Common myeloid progenitor, CD34-positive (primary cell): Measurements from ENCODE around the gene KATNBL1.
A peak's percentile ranks its signal among the peaks of the same experiment; 100 is the strongest.

Experiments used
- CTCF ChIA-PET: fragments of 350-600 bp; sonication (Branson Sonifier 250); formaldehyde crosslinking; loops from one replicate; lab custom pipeline; 2021; ENCODE audit warnings: antibody characterized with exemption; lab: Charles Lee
- POLR2A ChIA-PET: fragments of 350-600 bp; sonication (Branson Sonifier 250); formaldehyde crosslinking; loops from one replicate; lab custom pipeline; 2021; ENCODE audit warnings: antibody characterized with exemption; lab: Charles Lee
- DNase-seq, 3 donors: peaks; one replicate each; pipeline versions ENCODE4 v3.0.0 to v3.0.0-alpha.2; 2013
- H3K27ac ChIP-seq, 2 experiments: 1 replicate in 1 of 2; 2 replicates in 1 of 2; pipeline ENCODE4 v1.7.0; 2013; ENCODE audit warnings: inconsistent platforms in 2 of 2, low read length in 2 of 2, mild to moderate bottlenecking in 2 of 2, low read depth in 1 of 2, moderate library complexity in 1 of 2; ENCODE audit not compliant: severe bottlenecking in 2 of 2, insufficient read depth in 1 of 2, poor library complexity in 1 of 2
- H3K27me3 ChIP-seq, 5 experiments: replicated peaks in 2 of 5; 1 replicate in 3 of 5; 2 replicates in 2 of 5; pipeline versions ENCODE4 v1.6.1 to v1.7.0; 2013; ENCODE audit warnings: low read length in 4 of 5, mild to moderate bottlenecking in 2 of 5, moderate library complexity in 2 of 5, inconsistent platforms in 1 of 5; ENCODE audit not compliant: insufficient read depth in 5 of 5, control insufficient read depth in 4 of 5
- H3K36me3 ChIP-seq, 4 experiments: 1 replicate in 2 of 4; 2 replicates in 2 of 4; pipeline versions ENCODE4 v1.6.1 to v1.7.0; 2013; ENCODE audit warnings: low read length in 3 of 4, control low read depth in 1 of 4, mild to moderate bottlenecking in 1 of 4; ENCODE audit not compliant: control insufficient read depth in 4 of 4, insufficient read depth in 4 of 4
- H3K4me1 ChIP-seq, 4 experiments: 1 replicate in 3 of 4; 2 replicates in 1 of 4; pipeline versions ENCODE4 v1.6.1 to v1.7.1; 2013; ENCODE audit warnings: low read length in 3 of 4, mild to moderate bottlenecking in 3 of 4, control low read depth in 1 of 4, inconsistent platforms in 1 of 4, moderate library complexity in 1 of 4; ENCODE audit not compliant: control insufficient read depth in 4 of 4, insufficient read depth in 4 of 4; ENCODE audit errors: control extremely low read depth in 1 of 4
- H3K4me3 ChIP-seq, 7 experiments: 1 replicate in 4 of 7; 2 replicates in 3 of 7; pipeline versions ENCODE4 v1.5.1 to v1.7.0; 2013; ENCODE audit warnings: mild to moderate bottlenecking in 7 of 7, low read length in 6 of 7, moderate library complexity in 6 of 7, inconsistent platforms in 2 of 7, low read depth in 2 of 7, control low read depth in 1 of 7; ENCODE audit not compliant: insufficient read depth in 4 of 7, control insufficient read depth in 1 of 7; ENCODE audit errors: extremely low read depth in 1 of 7
- H3K9me3 ChIP-seq, 5 experiments: 1 replicate in 4 of 5; 2 replicates in 1 of 5; pipeline versions ENCODE4 v1.6.1 to v1.7.1; 2013; ENCODE audit warnings: low read length in 4 of 5, mild to moderate bottlenecking in 2 of 5, inconsistent platforms in 1 of 5, low read depth in 1 of 5, moderate library complexity in 1 of 5; ENCODE audit not compliant: control insufficient read depth in 4 of 5, insufficient read depth in 2 of 5; ENCODE audit errors: control extremely low read depth in 1 of 5
- WGBS: methylation state at CpG from one replicate; pipeline ENCODE4 v1.1.5; 2013; ENCODE audit not compliant: insufficient coverage; 5-methylcytosine and 5-hydroxymethylcytosine counted together

The KATNBL1 gene

DNA sequence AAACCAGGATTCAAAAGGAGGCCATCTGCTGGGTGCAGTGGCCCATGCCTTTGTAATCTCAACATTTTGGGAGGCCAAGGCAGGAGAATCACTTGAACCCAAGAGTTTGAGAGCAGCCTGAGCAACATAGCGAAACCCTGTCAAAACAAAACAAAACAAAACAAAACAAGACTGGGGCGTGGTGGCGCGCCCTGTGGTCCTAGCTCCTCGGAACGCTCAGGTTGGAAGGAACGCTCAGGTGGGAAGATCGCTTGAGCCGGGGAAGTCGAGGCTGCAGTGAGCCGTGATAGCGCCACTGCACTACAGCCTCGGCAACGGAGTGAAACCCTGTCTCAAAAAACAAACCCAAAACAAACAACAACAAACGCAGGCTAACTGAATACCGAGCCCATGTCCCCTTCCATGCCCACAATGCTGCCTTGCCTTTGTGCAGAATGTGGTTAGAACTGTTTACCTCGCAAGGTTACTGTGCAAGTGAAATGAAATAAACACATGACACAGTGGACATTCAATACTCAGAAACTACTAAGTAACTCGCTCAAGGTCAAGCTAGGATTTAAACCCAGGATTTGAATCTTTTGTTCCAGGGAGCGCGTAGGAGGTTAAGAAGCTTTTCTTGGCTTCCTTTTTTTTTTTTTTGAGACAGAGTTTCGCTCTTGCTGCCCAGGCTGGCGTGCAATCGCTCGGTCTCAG, 14.2 kb upstream of the KATNBL1 start:
- no peaks in the 10 kb centered on the region for H3K27me3 ChIP-seq
- H3K36me3 ChIP-seq = peaks cover 3 to 13% (median 11%) of the 10 kb centered on the region in 4 experiments
- peak overlapping the region; percentile 83 to 92 for H3K27ac ChIP-seq
- ChIA-PET CTCF (interaction anchor here (0.6 to 2.0 kb wide), 5 partner anchors 9 to 1023 kb away, joined by 3 to 5 read pairs (median 4); no protein-coding TSS in a partner anchor), POLR2A (interaction anchor here (0.6 kb wide), 1 partner anchor 105 kb away, joined by 4 read pairs; no protein-coding TSS in a partner anchor)
- H3K4me3 ChIP-seq = peak overlapping the region; percentile 65 to 99 (median 86)
- peak in 2 of 3 donors; percentile 22 to 35 for DNase-seq
- 29% methylated on average over 16 of the region's 24 CpGs for WGBS
- H3K9me3 ChIP-seq = no peaks in the 10 kb centered on the region
- peaks cover 7 to 17% (median 14%) of the 10 kb centered on the region in 4 experiments for H3K4me1 ChIP-seq

- CTCF ChIA-PET = interaction anchor here (0.8 kb wide), 1 partner anchor 8 kb away, joined by 3 read pairs; the partner anchor contains the start of gene KATNBL1
- no peak for DNase-seq
Measured at GRCh38 chr15:34217587-34218225, 7.8 kb upstream of the KATNBL1 start.

DNA sequence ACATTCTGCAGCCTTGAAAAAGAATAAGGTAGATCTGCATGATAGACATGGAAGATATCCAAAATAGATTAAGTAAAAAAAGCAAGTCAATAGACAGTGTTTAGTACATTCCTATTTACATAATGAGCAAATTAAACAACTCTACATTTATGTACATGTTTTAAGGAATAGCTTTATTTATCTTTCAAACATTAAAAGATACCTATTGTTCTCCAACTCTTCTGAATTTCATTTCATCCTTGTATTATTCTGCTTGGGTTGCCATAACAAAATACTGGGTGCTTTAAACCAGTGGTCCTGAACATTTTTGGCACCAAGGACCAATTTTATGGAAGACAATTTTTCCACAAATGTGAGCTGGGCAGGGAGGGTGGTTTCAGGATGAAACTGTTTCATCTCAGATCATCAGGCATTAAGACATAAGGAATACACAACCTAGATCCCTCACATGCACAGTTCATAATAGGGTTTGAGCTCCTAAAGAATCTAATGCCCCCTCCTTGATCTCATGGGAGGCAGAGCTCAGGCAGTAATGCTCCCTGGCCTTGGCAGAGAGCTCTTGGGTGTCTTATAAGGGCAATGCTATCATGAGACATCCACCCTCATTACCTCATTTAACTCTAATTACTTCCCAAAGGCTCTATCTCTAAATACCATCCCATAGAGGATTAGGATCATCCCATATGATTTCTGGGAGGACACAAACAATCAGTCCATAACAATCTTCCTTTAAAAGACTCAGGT, 6.8 kb upstream of the KATNBL1 start:
- no peak for DNase-seq
- Histone ChIP-seq H3K27me3 (no peaks in the 10 kb centered on the region), H3K4me1 (no peaks in the 10 kb centered on the region), H3K4me3 (no peak overlapping the region), H3K27ac (no peak overlapping the region), H3K36me3 (no peaks in the 10 kb centered on the region), H3K9me3 (no peaks in the 10 kb centered on the region)
- ChIA-PET POLR2A (no interaction called here), CTCF (interaction anchor here (1.9 kb wide), 1 partner anchor 107 kb away, joined by 6 read pairs; no protein-coding TSS in a partner anchor)

More at GRCh38 chr15:34217587-34218225, 7.8 kb upstream of the KATNBL1 start:
- H3K4me3 ChIP-seq = no peak overlapping the region
- no peaks in the 10 kb centered on the region for H3K36me3 ChIP-seq
- H3K9me3 ChIP-seq = no peaks in the 10 kb centered on the region
- POLR2A ChIA-PET = no interaction called here
- no peak overlapping the region for H3K27ac ChIP-seq
- WGBS = 93% methylated on average over 3 of the region's 7 CpGs
- H3K27me3 ChIP-seq = no peaks in the 10 kb centered on the region
- no peaks in the 10 kb centered on the region for H3K4me1 ChIP-seq

- no peaks in the 10 kb centered on the region for H3K27me3 ChIP-seq
- no peaks in the 10 kb centered on the region for H3K36me3 ChIP-seq
- H3K4me1 ChIP-seq = peaks cover 0 to under 1% (median 0%) of the 10 kb centered on the region in 4 experiments
- H3K27ac ChIP-seq = no peak overlapping the region
- no peak for DNase-seq
- H3K9me3 ChIP-seq = no peaks in the 10 kb centered on the region
- 93% methylated on average over 2 of the region's 3 CpGs for WGBS
- ChIA-PET POLR2A (no interaction called here), CTCF (interaction anchor here (1.1 kb wide), 1 partner anchor 107 kb away, joined by 3 read pairs; no protein-coding TSS in a partner anchor)
- no peak overlapping the region for H3K4me3 ChIP-seq
Measured at GRCh38 chr15:34214135-34214534, 4.2 kb upstream of the KATNBL1 start.

- POLR2A ChIA-PET = no interaction called here
Measured at GRCh38 chr15:34213690-34214089, 3.8 kb upstream of the KATNBL1 start.

GRCh38 chr15:34206011-34206410, 3.9 kb downstream of the KATNBL1 start:
- H3K9me3 ChIP-seq = no peaks in the 10 kb centered on the region
- H3K27me3 ChIP-seq = no peaks in the 10 kb centered on the region
- H3K27ac ChIP-seq = no peak overlapping the region
- peaks cover 5 to 11% (median 6%) of the 10 kb centered on the region in 4 experiments for H3K4me1 ChIP-seq
- CTCF ChIA-PET = interaction anchor here (1.9 kb wide), 1 partner anchor 96 kb away, joined by 8 read pairs; no protein-coding TSS in a partner anchor
- no peak overlapping the region for H3K4me3 ChIP-seq
- WGBS = 100% methylated on average over 1 of the region's 4 CpGs
- POLR2A ChIA-PET = no interaction called here
- H3K36me3 ChIP-seq = peaks cover 0 to 17% (median 2%) of the 10 kb centered on the region in 4 experiments
- DNase-seq = no peak

More at GRCh38 chr15:34213690-34214089, 3.8 kb upstream of the KATNBL1 start:
- peaks cover 2 to 5% (median 4%) of the 10 kb centered on the region in 4 experiments for H3K4me1 ChIP-seq
- CTCF ChIA-PET = interaction anchor here (1.1 to 1.7 kb wide), 2 partner anchors 11 to 106 kb away, joined by 3 to 5 read pairs; partner anchors contain the start of gene EMC4
- no peak overlapping the region for H3K27ac ChIP-seq
- no peak overlapping the region for H3K4me3 ChIP-seq
- no peaks in the 10 kb centered on the region for H3K9me3 ChIP-seq
- peak in 1 of 3 donors; percentile 6 for DNase-seq
- WGBS = 83% methylated on average over 1 of the region's 4 CpGs
- no peaks in the 10 kb centered on the region for H3K36me3 ChIP-seq
- H3K27me3 ChIP-seq = no peaks in the 10 kb centered on the region
